Melanocyte of skin (primary cell): Measurements from ENCODE around the gene PGD. TPM values are rescaled to one million over a fixed set of nuclear protein-coding genes. Genes with fewer than 3 reads are reported as not detected.

Source experiments
- total RNA-seq, 2 donors: library from RNA; depleted of rRNA; stranded (reverse); fragments of >200 nt; gene quantifications; 2 replicates each; pipeline ENCODE4 v1.2.3, GENCODE V29; 2012

Gene PGD
- total RNA-seq = 100 to 1,000 TPM in 1 of 2 donors, 10 to 100 TPM in 1; 65.7 to 154 TPM

DNA sequence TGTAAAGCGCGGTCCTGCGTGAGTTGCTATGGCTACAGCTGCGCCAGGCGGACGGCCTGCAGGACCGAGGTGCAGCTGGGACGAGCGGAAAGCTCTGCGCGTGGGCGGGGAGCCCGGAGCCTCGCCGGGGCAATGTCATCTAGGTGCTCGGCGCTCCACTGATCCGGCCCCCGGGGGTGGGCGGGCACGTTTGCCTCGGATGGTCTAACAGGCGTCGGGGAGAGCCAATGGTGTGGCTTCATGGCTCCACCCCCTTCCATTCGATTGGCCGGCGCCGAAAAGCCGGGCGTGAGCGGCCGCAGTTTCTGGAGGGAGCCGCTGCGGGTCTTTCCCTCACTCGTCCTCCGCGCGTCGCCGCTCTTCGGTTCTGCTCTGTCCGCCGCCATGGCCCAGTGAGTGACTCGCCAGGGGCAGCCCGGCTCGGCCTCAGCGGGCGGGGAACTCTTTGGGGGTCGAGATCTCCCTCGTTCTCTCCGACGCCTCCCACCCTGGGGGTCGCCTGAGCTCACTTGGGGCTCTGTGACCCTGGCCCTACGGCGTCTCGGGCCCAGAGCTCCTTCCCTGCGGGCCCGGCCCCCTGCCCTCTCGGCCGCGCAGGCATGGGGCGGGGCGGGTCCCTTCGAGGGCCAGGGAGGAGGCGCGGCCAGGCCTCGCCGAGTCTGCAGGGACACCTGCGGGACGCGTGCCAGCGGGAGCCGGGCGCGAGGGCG, at the start of gene PGD:
Gene PGD (plus strand): TSS at position 331 of the 710 bp plus-strand sequence. CDS start 54 bp downstream, at position 385.

DNA sequence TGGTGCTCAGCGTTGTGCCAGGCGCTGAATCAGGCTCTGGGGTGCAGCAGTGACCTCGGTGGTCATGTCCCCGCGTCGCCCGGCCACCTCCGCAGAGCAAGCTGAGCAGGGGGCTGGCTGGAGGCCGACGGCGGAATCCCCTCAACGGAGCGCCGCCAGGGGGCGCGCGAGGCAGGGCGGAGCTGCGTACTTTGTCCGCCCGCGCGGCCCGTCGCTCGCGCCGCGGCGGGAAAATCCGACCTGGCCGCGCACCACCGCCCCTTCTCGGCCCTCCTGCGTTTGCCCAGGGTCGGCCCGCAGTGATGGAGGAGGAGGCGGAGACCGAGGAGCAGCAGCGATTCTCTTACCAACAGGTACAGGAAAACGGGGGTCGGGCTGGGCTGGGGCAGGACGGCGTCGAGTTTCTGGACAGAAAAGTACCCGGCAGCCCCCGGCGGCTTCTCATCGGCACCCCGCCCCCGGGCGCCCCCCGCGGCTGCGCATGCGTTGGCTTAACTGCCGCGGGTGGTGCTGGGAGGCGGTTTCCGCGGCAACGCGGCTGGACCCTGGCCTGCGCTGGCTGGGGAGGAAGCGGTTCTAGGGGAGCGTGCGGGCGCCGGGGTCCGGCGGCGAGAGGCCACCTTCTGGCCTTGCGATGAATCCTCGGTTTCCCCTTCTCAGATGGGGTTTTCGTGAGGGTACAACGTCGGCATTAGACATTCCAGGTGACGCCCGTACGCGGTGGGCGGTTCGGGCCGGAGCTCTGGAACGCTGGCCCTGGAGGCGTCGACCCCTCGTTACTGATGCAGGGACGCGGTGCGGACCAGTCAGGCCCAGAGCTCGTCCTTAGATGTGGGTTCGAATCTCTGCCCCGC, 31.6 kb downstream of the PGD start, which contains the start of gene CENPS:
Gene CENPS (plus strand): TSS at position 218 of the 854 bp plus-strand sequence. CDS start 85 bp downstream, at position 303.

DNA sequence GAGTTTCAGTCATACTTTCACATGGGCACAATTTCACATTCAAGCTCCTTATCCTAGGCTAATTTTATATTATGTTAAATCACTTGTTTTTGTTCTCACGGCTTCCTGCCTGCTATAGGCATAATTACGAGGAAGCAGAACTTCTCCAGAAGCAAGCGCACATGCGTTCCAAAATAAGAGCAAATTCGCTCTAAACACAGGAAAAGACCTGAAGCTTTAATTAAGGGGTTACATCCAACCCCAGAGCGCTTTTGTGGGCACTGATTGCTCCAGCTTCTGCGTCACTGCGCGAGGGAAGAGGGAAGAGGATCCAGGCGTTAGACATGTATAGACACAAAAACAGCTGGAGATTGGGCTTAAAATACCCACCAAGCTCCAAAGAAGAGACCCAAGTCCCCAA, 50.9 kb downstream of the PGD start, which contains the start of gene CORT:
Gene CORT (plus strand): TSS at position 281 of the 400 bp plus-strand sequence. CDS start 193 bp downstream, outside the sequence.

Other genes starting within 250 kb of the PGD start
- gene KIF1B, start 188.5 kb upstream of the PGD start, total RNA-seq = 10 to 100 TPM; 20.6 to 29.6 TPM
- 10 to 100 TPM; 13.8 to 23.3 TPM for gene CENPS, start 31.4 kb downstream of the PGD start, total RNA-seq
- under 1 TPM; 0.33 to 0.34 TPM for gene CORT, start 51.0 kb downstream of the PGD start, total RNA-seq
- 10 to 100 TPM; 22.4 to 38.3 TPM for gene DFFA, start 73.5 kb downstream of the PGD start, total RNA-seq
- gene PEX14, start 75.9 kb downstream of the PGD start, total RNA-seq = 10 to 100 TPM; 18.2 to 24.6 TPM